GM19452 (cell line): ENCODE measurements around the gene GTF2H2.
"Not testable (repeated sequence)": the region's sequence is repeated elsewhere in the genome, so short reads cannot be mapped to it uniquely, and the experiment has no call there.

Experiments
- ATAC-seq: cut with Tn5 transposase; IDR thresholded peaks from one replicate; pipeline ENCODE4 v1.9.1; 2021; ENCODE audit not compliant: unreplicated experiment

GTF2H2 gene

GRCh38 chr5:71067262-71067928 lies at the start of gene GTF2H2:
Gene GTF2H2, minus strand, starts transcription at chr5:71067676. Its CDS starts 4,913 bp downstream, at chr5:71062763.
- peak; percentile 99 for ATAC-seq

- ATAC-seq: not testable (repeated sequence)
Measured at GRCh38 chr5:71109730-71110275, 42.3 kb upstream of the GTF2H2 start.

- ATAC-seq: not testable (repeated sequence)
Measured at GRCh38 chr5:71099996-71100395, 32.5 kb upstream of the GTF2H2 start.

GRCh38 chr5:71097930-71098203 lies 30.4 kb upstream of the GTF2H2 start:
- not testable (repeated sequence) for ATAC-seq

- not testable (repeated sequence) for ATAC-seq
Measured at GRCh38 chr5:71097173-71097929, 29.9 kb upstream of the GTF2H2 start.

GRCh38 chr5:71089773-71090172 lies 22.3 kb upstream of the GTF2H2 start:
- ATAC-seq: not testable (repeated sequence)

GRCh38 chr5:71088754-71089153 lies 21.3 kb upstream of the GTF2H2 start:
- not testable (repeated sequence) for ATAC-seq

- ATAC-seq: not testable (repeated sequence)
Measured at GRCh38 chr5:71086145-71086544, 18.7 kb upstream of the GTF2H2 start.

- not testable (repeated sequence) for ATAC-seq
Measured at GRCh38 chr5:71084280-71085063, 17.0 kb upstream of the GTF2H2 start.

- ATAC-seq: not testable (repeated sequence)
Measured at GRCh38 chr5:71082898-71083297, 15.4 kb upstream of the GTF2H2 start.

GRCh38 chr5:71082340-71082739 lies 14.9 kb upstream of the GTF2H2 start:
- not testable (repeated sequence) for ATAC-seq

GRCh38 chr5:71061322-71061721 lies 6.2 kb downstream of the GTF2H2 start:
- not testable (repeated sequence) for ATAC-seq

- not testable (repeated sequence) for ATAC-seq
Measured at GRCh38 chr5:71059426-71059825, 8.1 kb downstream of the GTF2H2 start.

GRCh38 chr5:71044808-71045207 lies 22.7 kb downstream of the GTF2H2 start:
- ATAC-seq: not testable (repeated sequence)

GRCh38 chr5:71044128-71044527 lies 23.3 kb downstream of the GTF2H2 start:
- not testable (repeated sequence) for ATAC-seq

GRCh38 chr5:71031046-71031776 lies 36.3 kb downstream of the GTF2H2 start:
- ATAC-seq: not testable (repeated sequence)

- ATAC-seq: not testable (repeated sequence)
Measured at GRCh38 chr5:71025289-71025953, 42.1 kb downstream of the GTF2H2 start, which contains the start of gene NAIP. Gene NAIP, minus strand, starts transcription at chr5:71025339. Its CDS starts 12,424 bp downstream, at chr5:71012915.

- ATAC-seq: not testable (repeated sequence)
Measured at GRCh38 chr5:71020643-71021042, 46.8 kb downstream of the GTF2H2 start.

GRCh38 chr5:71018376-71019005 lies 49.0 kb downstream of the GTF2H2 start:
- not testable (repeated sequence) for ATAC-seq
